Measurements from ENCODE around the gene ZBTB34. TPM values are rescaled to one million over a fixed set of nuclear protein-coding genes. Genes with fewer than 3 reads are reported as not detected.
"Not testable (repeated sequence)": the region's sequence is repeated elsewhere in the genome, so short reads cannot be mapped to it uniquely, and the experiment has no call there.

ZBTB34 gene
- total RNA-seq, result 6.7 and 7.2 TPM in 2 replicates

GRCh38 chr9:126860077-126860756 lies at the start of gene ZBTB34:
Gene ZBTB34, plus strand, starts transcription at chr9:126860639. Its CDS starts 18,761 bp downstream, at chr9:126879400.
- peaks cover 18% of the 10 kb centered on the region for H3K4me1 Mint-ChIP-seq (ENCODE audit: low read depth)

GRCh38 chr9:126813072-126813471 lies 47.4 kb upstream of the ZBTB34 start:
- peaks cover 45% of the 10 kb centered on the region for H3K9me3 Mint-ChIP-seq
- no peaks in the 10 kb centered on the region for H3K27me3 Mint-ChIP-seq (ENCODE audit: low read depth)
- no peak for DNase-seq (ENCODE audit: low spot score)
- peaks cover 67% of the 10 kb centered on the region for H3K36me3 Mint-ChIP-seq (ENCODE audit: low read depth)
- H3K27ac Mint-ChIP-seq, result no peak overlapping the region
- H3K4me3 Mint-ChIP-seq (ENCODE audit: low read depth), result no peak overlapping the region
- intact Hi-C loops (cut with micrococcal nuclease), result no loop called here
- H3K4me1 Mint-ChIP-seq (ENCODE audit: low read depth), result peaks cover 4% of the 10 kb centered on the region

More at GRCh38 chr9:126860077-126860756, at the start of gene ZBTB34:
- H3K27me3 Mint-ChIP-seq (ENCODE audit: low read depth), result peaks cover 26% of the 10 kb centered on the region
- peak within 1 kb of the TSS; percentile 76 for H3K27ac Mint-ChIP-seq
- no peaks in the 10 kb centered on the region for H3K9me3 Mint-ChIP-seq
- peak within 1 kb of the TSS; percentile 84 for H3K4me3 Mint-ChIP-seq (ENCODE audit: low read depth)
- intact Hi-C loops (cut with micrococcal nuclease), result loop anchor here (2.0 kb wide), 1 partner anchor 55 kb away; the partner anchor contains the start of gene ZBTB43
- H3K36me3 Mint-ChIP-seq (ENCODE audit: low read depth), result peaks cover 12% of the 10 kb centered on the region
- DNase-seq (ENCODE audit: low spot score), result peak; percentile 71

GRCh38 chr9:126814091-126814490 lies 46.3 kb upstream of the ZBTB34 start:
- DNase-seq (ENCODE audit: low spot score), result no peak
- H3K27me3 Mint-ChIP-seq (ENCODE audit: low read depth), result no peaks in the 10 kb centered on the region
- H3K4me1 Mint-ChIP-seq (ENCODE audit: low read depth), result peaks cover 5% of the 10 kb centered on the region
- H3K36me3 Mint-ChIP-seq (ENCODE audit: low read depth), result peaks cover 74% of the 10 kb centered on the region
- H3K4me3 Mint-ChIP-seq (ENCODE audit: low read depth), result no peak overlapping the region
- peaks cover 55% of the 10 kb centered on the region for H3K9me3 Mint-ChIP-seq
- no peak overlapping the region for H3K27ac Mint-ChIP-seq
- intact Hi-C loops (cut with micrococcal nuclease), result no loop called here

- intact Hi-C loops (cut with micrococcal nuclease); H3K27ac Mint-ChIP-seq; DNase-seq (ENCODE audit: low spot score); H3K4me3 Mint-ChIP-seq (ENCODE audit: low read depth); H3K27me3 Mint-ChIP-seq (ENCODE audit: low read depth): not testable (repeated sequence)
- Mint-ChIP-seq H3K9me3 (peaks cover 64% of the 10 kb centered on the region), H3K4me1 (ENCODE audit: low read depth) (peaks cover 13% of the 10 kb centered on the region), H3K36me3 (ENCODE audit: low read depth) (peaks cover 90% of the 10 kb centered on the region)
Observed at GRCh38 chr9:126817615-126818014, 42.8 kb upstream of the ZBTB34 start.

- no peak overlapping the region for H3K27ac Mint-ChIP-seq
- DNase-seq (ENCODE audit: low spot score), result no peak
- peaks cover 60% of the 10 kb centered on the region for H3K9me3 Mint-ChIP-seq
- H3K4me3 Mint-ChIP-seq (ENCODE audit: low read depth), result no peak overlapping the region
- peaks cover 87% of the 10 kb centered on the region for H3K36me3 Mint-ChIP-seq (ENCODE audit: low read depth)
- H3K27me3 Mint-ChIP-seq (ENCODE audit: low read depth), result no peaks in the 10 kb centered on the region
- H3K4me1 Mint-ChIP-seq (ENCODE audit: low read depth), result peaks cover 13% of the 10 kb centered on the region
- intact Hi-C loops (cut with micrococcal nuclease), result no loop called here
Observed at GRCh38 chr9:126818482-126818881, 42.0 kb upstream of the ZBTB34 start.

GRCh38 chr9:126819482-126819881 lies 41.0 kb upstream of the ZBTB34 start:
- intact Hi-C loops (cut with micrococcal nuclease), result loop anchor here (1.0 kb wide), 1 partner anchor 11 kb away; no protein-coding TSS in a partner anchor
- Mint-ChIP-seq H3K27ac (peak overlapping the region; percentile 29), H3K9me3 (peaks cover 50% of the 10 kb centered on the region), H3K27me3 (ENCODE audit: low read depth) (no peaks in the 10 kb centered on the region), H3K4me1 (ENCODE audit: low read depth) (peaks cover 13% of the 10 kb centered on the region), H3K36me3 (ENCODE audit: low read depth) (peaks cover 85% of the 10 kb centered on the region), H3K4me3 (ENCODE audit: low read depth) (no peak overlapping the region)
- DNase-seq (ENCODE audit: low spot score), result no peak

- H3K4me3 Mint-ChIP-seq (ENCODE audit: low read depth), result no peak overlapping the region
- no peaks in the 10 kb centered on the region for H3K27me3 Mint-ChIP-seq (ENCODE audit: low read depth)
- intact Hi-C loops (cut with micrococcal nuclease), result no loop called here
- peaks cover 75% of the 10 kb centered on the region for H3K36me3 Mint-ChIP-seq (ENCODE audit: low read depth)
- H3K27ac Mint-ChIP-seq, result no peak overlapping the region
- DNase-seq (ENCODE audit: low spot score), result no peak
- peaks cover 24% of the 10 kb centered on the region for H3K9me3 Mint-ChIP-seq
- peaks cover 14% of the 10 kb centered on the region for H3K4me1 Mint-ChIP-seq (ENCODE audit: low read depth)
Observed at GRCh38 chr9:126822278-126822677, 38.2 kb upstream of the ZBTB34 start.

- H3K4me1 Mint-ChIP-seq (ENCODE audit: low read depth), result peaks cover 14% of the 10 kb centered on the region
- peaks cover 20% of the 10 kb centered on the region for H3K9me3 Mint-ChIP-seq
- intact Hi-C loops (cut with micrococcal nuclease), result no loop called here
- DNase-seq (ENCODE audit: low spot score), result no peak
- H3K4me3 Mint-ChIP-seq (ENCODE audit: low read depth), result no peak overlapping the region
- no peak overlapping the region for H3K27ac Mint-ChIP-seq
- H3K36me3 Mint-ChIP-seq (ENCODE audit: low read depth), result peaks cover 71% of the 10 kb centered on the region
- no peaks in the 10 kb centered on the region for H3K27me3 Mint-ChIP-seq (ENCODE audit: low read depth)
Observed at GRCh38 chr9:126822873-126823272, 37.6 kb upstream of the ZBTB34 start.

GRCh38 chr9:126824052-126824451 lies 36.4 kb upstream of the ZBTB34 start:
- Mint-ChIP-seq H3K36me3 (ENCODE audit: low read depth) (peaks cover 64% of the 10 kb centered on the region), H3K4me1 (ENCODE audit: low read depth) (peaks cover 18% of the 10 kb centered on the region)

GRCh38 chr9:126827227-126827626 lies 33.2 kb upstream of the ZBTB34 start:
- Mint-ChIP-seq H3K4me1 (ENCODE audit: low read depth) (peaks cover 26% of the 10 kb centered on the region), H3K27me3 (ENCODE audit: low read depth) (no peaks in the 10 kb centered on the region), H3K4me3 (ENCODE audit: low read depth) (no peak overlapping the region), H3K36me3 (ENCODE audit: low read depth) (peaks cover 39% of the 10 kb centered on the region), H3K27ac (no peak overlapping the region), H3K9me3 (no peaks in the 10 kb centered on the region)
- DNase-seq (ENCODE audit: low spot score), result no peak
- intact Hi-C loops (cut with micrococcal nuclease), result no loop called here

More at GRCh38 chr9:126824052-126824451, 36.4 kb upstream of the ZBTB34 start:
- intact Hi-C loops (cut with micrococcal nuclease); H3K27ac Mint-ChIP-seq; H3K9me3 Mint-ChIP-seq; H3K27me3 Mint-ChIP-seq (ENCODE audit: low read depth); H3K4me3 Mint-ChIP-seq (ENCODE audit: low read depth); DNase-seq (ENCODE audit: low spot score): not testable (repeated sequence)

GRCh38 chr9:126829035-126829434 lies 31.4 kb upstream of the ZBTB34 start:
- intact Hi-C loops (cut with micrococcal nuclease), result no loop called here
- no peak overlapping the region for H3K27ac Mint-ChIP-seq
- H3K4me3 Mint-ChIP-seq (ENCODE audit: low read depth), result no peak overlapping the region
- H3K36me3 Mint-ChIP-seq (ENCODE audit: low read depth), result peaks cover 47% of the 10 kb centered on the region
- H3K9me3 Mint-ChIP-seq, result no peaks in the 10 kb centered on the region
- no peak for DNase-seq (ENCODE audit: low spot score)
- no peaks in the 10 kb centered on the region for H3K27me3 Mint-ChIP-seq (ENCODE audit: low read depth)
- H3K4me1 Mint-ChIP-seq (ENCODE audit: low read depth), result peaks cover 29% of the 10 kb centered on the region

- Mint-ChIP-seq H3K4me1 (ENCODE audit: low read depth) (peaks cover 39% of the 10 kb centered on the region), H3K9me3 (no peaks in the 10 kb centered on the region), H3K27ac (no peak overlapping the region), H3K27me3 (ENCODE audit: low read depth) (no peaks in the 10 kb centered on the region), H3K4me3 (ENCODE audit: low read depth) (no peak overlapping the region), H3K36me3 (ENCODE audit: low read depth) (peaks cover 42% of the 10 kb centered on the region)
- intact Hi-C loops (cut with micrococcal nuclease), result loop anchor here (1.0 to 2.0 kb wide), 2 partner anchors 12 to 26 kb away; partner anchors contain the start of gene ZBTB43
- DNase-seq (ENCODE audit: low spot score), result no peak
Observed at GRCh38 chr9:126830827-126831226, 29.6 kb upstream of the ZBTB34 start.

- Mint-ChIP-seq H3K27me3 (ENCODE audit: low read depth) (no peaks in the 10 kb centered on the region), H3K27ac (no peak overlapping the region), H3K36me3 (ENCODE audit: low read depth) (peaks cover 42% of the 10 kb centered on the region)
Observed at GRCh38 chr9:126832440-126832839, 28.0 kb upstream of the ZBTB34 start.

More at GRCh38 chr9:126832440-126832839, 28.0 kb upstream of the ZBTB34 start:
- peaks cover 46% of the 10 kb centered on the region for H3K4me1 Mint-ChIP-seq (ENCODE audit: low read depth)
- intact Hi-C loops (cut with micrococcal nuclease), result no loop called here
- DNase-seq (ENCODE audit: low spot score), result no peak
- H3K4me3 Mint-ChIP-seq (ENCODE audit: low read depth), result no peak overlapping the region
- no peaks in the 10 kb centered on the region for H3K9me3 Mint-ChIP-seq
